ENCODE measurements around the gene ETAA1.

The ETAA1 gene

GRCh38 chr2:67397143-67397986 is at the start of gene ETAA1:
Gene ETAA1, plus strand, starts transcription at chr2:67397333. Its CDS starts 116 bp downstream, at chr2:67397449.
- ChIA-PET POLR2A (interaction anchor here (0.5 to 0.8 kb wide), 4 partner anchors 137 to 964 kb away, joined by 3 to 4 read pairs (median 3); no protein-coding TSS in a partner anchor), CTCF (no interaction called here)
- peak within 1 kb of the TSS; percentile 79 for H3K4me3 ChIP-seq (ENCODE audit: low read depth, low read length)
- DNase-seq (ENCODE audit: low read depth, low spot score) = peak; percentile 24
- no peak for TF ChIP-seq CTCF (IDR thresholded peaks at IDR 0.05; ENCODE audit: insufficient read depth, low read length, missing control alignments)

- POLR2A ChIA-PET = no interaction called here
- CTCF ChIA-PET = no interaction called here
- DNase-seq (ENCODE audit: low read depth, low spot score) = no peak
- TF ChIP-seq CTCF (IDR thresholded peaks at IDR 0.05; ENCODE audit: insufficient read depth, low read length, missing control alignments) = no peak
- no peak overlapping the region for H3K4me3 ChIP-seq (ENCODE audit: low read depth, low read length)
These were observed 30.2 kb upstream of the ETAA1 start for GRCh38 chr2:67366832-67367412.

- ChIA-PET POLR2A (no interaction called here), CTCF (no interaction called here)
These were observed 22.7 kb upstream of the ETAA1 start for GRCh38 chr2:67374481-67374880.

GRCh38 chr2:67374949-67375348 is 22.2 kb upstream of the ETAA1 start:
- no peak overlapping the region for H3K4me3 ChIP-seq (ENCODE audit: low read depth, low read length)
- no peak for DNase-seq (ENCODE audit: low read depth, low spot score)
- ChIA-PET POLR2A (no interaction called here), CTCF (no interaction called here)
- TF ChIP-seq CTCF (IDR thresholded peaks at IDR 0.05; ENCODE audit: insufficient read depth, low read length, missing control alignments) = no peak

More at GRCh38 chr2:67374481-67374880, 22.7 kb upstream of the ETAA1 start:
- DNase-seq (ENCODE audit: low read depth, low spot score) = no peak
- TF ChIP-seq CTCF (IDR thresholded peaks at IDR 0.05; ENCODE audit: insufficient read depth, low read length, missing control alignments) = no peak
- H3K4me3 ChIP-seq (ENCODE audit: low read depth, low read length) = no peak overlapping the region

- no peak for TF ChIP-seq CTCF (IDR thresholded peaks at IDR 0.05; ENCODE audit: insufficient read depth, low read length, missing control alignments)
These were observed 18.6 kb upstream of the ETAA1 start for GRCh38 chr2:67378555-67378954.

GRCh38 chr2:67379048-67379447 is 18.1 kb upstream of the ETAA1 start:
- no peak for TF ChIP-seq CTCF (IDR thresholded peaks at IDR 0.05; ENCODE audit: insufficient read depth, low read length, missing control alignments)
- ChIA-PET CTCF (no interaction called here), POLR2A (no interaction called here)
- no peak for DNase-seq (ENCODE audit: low read depth, low spot score)
- no peak overlapping the region for H3K4me3 ChIP-seq (ENCODE audit: low read depth, low read length)

More at GRCh38 chr2:67378555-67378954, 18.6 kb upstream of the ETAA1 start:
- ChIA-PET POLR2A (no interaction called here), CTCF (interaction anchor here (0.9 kb wide), 1 partner anchor 468 kb away, joined by 3 read pairs; no protein-coding TSS in a partner anchor)
- no peak for DNase-seq (ENCODE audit: low read depth, low spot score)
- H3K4me3 ChIP-seq (ENCODE audit: low read depth, low read length) = no peak overlapping the region
